ENCODE measurements around the gene FOXN3.
A peak's percentile ranks its signal among the peaks of the same experiment; 100 is the strongest.

FOXN3 gene

DNA sequence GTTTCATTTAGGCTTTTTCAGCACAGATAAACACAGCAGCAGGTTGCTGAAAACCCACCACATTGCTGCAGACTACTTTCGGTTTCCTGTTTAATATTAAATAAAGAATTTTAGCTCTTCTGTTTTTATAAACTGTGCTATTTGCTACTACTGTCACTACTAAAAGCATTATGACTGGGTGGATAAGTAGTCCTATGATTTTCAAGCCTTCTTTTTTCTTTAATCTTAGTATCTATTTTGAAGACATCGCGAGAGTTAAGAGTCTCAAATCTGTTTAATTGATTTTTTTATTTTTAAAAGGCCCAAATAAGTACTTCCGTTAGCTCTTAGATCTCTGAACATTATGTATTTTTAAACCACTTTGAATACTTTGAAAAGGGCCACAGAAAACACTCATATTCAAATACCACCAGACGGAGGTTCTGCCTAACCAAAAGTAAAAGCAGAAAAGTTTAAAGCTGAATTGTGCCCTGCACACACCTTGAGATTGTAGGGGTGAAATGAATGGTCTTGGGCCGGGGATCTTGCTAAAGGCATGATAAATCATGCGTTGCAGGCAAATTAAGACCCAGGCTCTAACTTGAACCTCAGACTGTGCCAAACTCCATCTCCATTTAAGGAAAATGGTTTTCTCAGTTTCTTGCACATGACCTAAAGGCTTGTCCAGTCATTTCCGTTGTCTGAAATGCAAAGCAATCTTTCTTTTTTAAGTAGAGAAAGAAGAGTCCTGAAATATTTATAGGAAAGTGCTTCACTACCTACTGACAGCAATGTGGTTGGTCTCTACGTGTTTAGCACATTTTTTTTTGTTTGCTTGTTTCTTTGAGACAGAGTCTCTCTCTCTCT lies 13.6 kb upstream of the FOXN3 start:
- no peak for DNase-seq

DNA sequence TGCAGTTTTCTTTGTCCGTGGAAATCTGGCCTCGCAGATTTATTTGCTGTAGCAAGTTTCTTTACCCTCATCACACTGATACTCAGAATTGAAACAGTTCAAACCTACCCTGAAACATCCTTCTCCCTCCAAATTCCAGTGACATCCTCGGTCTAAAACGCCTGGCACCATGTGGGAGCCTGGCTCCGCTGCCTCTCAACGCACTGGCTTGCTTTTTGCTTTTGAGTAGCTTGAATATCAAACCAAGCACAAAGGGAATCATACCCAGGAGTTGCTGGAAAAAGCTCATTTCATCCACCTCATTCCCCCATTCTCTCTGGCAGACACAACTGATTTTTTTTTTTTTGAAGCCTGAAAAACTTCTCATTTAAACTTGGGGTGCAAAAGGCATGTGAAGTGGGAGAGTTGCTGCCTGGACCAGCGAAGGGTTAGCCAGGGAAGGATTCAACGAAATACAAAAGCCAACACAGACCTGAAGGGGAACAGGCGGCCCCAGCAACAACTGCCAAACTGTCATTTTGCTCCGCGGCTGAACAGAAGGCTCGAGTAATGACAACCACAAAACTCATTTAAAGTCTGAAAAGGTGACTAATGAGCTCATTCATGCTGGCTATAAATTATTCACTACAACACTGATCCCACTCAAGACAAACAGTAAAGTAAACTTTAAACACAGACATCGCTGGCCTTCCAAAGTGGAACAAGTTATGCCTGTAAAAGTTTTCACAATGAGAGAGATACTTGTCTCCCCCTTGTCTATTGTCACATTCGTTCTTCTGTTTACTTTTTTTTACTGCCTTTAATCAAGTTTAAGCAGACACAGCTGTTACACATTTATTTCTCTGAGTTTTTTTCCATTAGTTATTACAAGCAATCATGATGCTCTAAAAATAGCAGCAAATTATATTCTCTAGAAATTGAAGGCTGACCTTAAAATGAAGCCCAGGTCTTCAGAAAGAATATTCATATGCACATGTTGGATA lies 12.5 kb upstream of the FOXN3 start:
- peak; percentile 67 for DNase-seq

DNA sequence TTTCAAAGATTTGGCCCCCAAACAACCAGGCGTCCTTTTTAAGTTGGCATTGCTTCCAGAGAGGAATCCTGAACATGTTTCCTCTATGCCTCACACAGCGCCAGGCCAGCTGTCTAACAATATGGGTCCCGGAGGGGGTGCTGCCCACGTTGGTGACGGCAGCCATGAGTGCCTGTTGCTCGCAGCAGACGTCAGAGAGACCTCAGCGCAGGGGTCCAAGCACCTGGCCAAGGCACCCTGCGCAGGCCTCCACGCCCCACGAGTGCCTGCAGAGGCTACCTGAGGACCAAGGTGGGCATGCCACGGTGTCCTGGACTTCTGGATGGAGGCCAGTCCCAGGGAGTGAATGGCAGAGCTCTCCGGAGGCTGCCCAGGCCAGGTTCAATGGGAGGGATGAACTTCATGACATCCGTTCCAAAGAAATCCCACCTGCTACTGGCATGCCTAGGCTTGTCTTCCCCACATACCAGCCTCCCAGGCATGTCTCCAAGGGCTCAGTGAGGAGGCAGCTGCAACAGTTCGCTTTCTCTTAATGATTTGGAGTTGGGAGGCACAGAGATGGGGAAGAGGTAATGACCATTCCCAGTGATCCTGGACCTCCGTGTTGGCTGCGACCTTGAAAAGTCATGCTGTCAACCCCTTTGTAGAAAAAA lies 11.6 kb upstream of the FOXN3 start:
- peak; percentile 41 for DNase-seq

DNA sequence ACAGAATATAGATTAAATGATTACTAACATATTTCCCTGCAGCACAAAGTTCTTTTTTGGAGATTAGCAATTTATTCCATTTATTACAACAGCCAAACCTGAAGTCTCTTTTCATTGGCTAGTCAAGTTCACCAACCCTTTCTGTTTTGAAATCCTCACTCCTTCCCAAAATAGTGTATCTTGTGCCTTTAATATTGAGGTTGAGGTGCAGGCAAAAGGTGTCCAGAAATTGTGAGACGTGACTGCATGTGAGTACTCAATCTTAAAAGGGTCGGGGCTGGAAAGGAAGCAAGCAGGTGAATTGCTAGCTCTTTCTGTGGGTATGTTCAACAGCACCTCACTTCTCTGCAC lies 11.1 kb upstream of the FOXN3 start:
- no peak for DNase-seq

DNA sequence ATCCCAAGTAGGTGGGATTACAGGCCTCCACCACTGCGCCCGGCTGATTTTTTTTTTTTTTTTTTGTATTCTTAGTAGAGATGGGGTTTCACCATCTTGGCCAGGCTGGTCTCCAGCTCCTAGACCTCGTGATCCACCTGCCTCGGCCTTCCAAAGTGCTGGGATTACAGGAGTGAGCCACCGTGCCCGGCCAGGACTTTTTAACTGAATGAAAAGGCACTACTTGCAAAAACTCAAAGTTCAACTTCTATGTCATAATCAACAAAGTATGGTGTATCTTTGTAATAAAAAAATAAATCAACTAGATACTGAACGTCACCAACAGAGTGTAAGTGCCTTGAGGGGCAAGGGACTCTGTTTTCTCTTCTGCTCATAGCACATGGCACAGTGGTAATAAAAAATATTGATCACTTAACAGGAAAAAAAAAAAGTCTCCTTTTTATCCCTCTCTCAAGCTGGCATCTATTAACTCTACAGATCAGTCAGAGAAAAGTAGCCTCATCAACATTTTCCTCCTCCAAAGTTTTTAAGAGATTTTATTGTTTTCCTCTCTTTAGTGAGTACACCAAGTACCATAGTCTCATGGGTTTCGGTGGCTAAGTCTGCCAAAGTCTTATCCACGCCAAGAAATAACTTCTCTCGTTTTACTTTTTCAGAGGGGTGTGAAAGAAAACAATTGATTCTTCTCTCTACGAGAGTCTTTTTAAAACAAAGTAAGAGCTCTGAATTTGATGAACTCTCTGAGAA lies 10.6 kb upstream of the FOXN3 start:
- DNase-seq: no peak

DNA sequence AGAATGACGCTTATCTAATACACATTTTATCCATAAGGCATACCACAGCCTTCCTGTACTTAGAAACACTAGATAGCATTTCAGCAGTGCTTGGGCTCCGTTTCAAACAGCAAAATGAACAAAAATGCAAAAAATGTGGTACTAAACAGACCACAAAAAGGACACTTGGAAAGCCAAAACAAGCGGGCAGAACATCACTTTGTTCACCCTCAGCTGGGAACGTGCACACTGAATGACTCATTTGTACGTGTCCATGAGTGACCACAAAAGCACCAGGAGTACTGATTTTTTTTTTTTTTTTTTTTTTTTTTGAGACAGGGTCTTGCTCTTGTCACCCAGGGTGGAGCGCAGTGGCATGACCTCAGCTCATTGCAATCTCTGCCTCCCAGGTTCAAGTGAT lies 8.9 kb upstream of the FOXN3 start:
- no peak for DNase-seq

DNA sequence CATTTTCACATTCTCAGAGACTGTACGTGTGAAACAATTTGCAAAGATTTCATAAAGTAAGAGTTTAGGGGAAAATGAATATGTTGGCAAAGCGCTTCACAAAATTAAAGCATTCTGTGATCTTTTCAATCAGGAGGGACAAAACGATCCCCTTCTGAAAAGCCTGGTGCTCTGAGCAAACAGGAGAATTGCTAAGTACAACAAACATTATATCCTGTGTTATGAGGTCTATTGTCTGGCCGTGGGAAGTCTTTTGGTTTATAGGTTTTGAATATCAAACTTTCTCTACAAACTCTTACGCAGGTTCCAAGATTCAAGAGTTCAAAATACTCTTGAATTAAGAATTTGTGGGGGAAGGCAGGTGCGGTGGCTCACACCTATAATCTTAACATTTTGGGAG lies 7.2 kb upstream of the FOXN3 start:
- no peak for DNase-seq

DNA sequence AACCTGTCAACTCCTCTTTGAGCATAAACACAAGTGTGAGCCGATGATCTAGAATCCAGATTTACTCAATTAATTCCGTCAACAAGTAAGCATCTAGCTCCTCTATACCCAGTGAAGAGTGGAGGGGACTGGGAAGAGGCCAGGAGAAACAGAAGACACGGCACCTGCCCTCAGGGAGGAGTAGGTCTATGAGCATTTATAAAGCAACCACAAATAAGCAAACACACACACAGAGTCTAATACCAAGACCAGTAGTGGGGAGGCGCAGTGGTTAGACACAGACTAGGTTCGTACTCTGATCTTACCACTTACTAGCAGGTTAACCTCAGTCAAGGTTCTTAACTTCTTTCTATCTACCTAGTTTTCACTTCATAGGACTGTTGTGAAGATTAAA lies 5.9 kb upstream of the FOXN3 start:
- no peak for DNase-seq

DNA sequence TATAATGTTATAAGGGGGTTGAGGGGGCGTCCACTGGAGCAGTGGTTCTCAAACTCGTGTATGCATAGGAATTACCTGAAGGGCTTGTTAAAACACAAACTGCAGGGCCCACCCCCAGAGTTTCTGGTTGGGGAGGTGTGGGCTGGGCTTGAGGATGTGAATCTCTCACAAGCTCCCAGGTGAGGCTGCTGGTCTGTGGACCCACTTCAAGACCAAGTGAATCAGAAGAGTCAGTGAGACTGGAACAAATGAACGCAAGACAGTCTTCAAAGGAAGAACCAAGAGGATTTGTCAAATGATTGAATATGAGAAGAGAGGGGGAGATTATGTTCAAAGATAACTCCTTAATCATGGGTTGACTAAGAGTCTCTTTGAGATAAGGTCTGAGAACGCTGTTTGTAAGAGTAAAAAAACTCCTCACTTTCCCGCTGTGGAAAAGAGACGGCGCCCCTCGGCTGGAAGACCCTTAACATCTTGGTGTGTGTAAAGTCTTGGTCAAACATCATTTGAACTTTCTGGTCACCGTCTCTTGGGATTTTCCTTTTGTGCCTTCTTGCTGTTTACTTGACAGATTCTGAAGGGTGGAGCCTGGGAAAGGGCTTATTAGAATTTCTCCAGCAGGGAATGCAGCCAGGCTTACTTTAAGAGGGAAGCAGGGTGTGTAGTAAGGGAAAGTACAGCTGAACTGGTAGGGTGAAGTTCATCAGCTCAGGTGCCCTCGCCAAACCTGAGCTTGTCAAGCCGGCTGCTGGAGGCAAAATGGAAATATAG lies 5.3 kb upstream of the FOXN3 start:
- no peak for DNase-seq

DNA sequence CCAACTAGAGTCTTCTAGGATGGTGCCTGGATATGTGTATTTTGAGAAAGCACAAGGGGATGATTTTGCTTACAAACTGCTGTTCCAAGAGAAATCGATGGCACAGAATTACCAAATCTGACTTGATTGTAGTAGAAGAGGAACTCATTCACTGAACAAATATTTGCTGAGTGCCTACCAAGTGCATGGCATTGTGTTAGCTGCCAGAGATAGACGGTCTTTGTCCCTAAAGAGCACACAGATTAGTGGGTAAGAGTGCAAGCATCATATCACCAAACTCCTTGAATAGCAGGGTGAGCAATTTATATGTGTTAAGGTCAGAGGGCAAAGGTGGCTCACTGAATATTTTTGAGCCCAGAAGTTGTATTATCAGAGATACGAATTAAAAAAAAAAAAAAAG lies 3.5 kb upstream of the FOXN3 start:
- DNase-seq: no peak

DNA sequence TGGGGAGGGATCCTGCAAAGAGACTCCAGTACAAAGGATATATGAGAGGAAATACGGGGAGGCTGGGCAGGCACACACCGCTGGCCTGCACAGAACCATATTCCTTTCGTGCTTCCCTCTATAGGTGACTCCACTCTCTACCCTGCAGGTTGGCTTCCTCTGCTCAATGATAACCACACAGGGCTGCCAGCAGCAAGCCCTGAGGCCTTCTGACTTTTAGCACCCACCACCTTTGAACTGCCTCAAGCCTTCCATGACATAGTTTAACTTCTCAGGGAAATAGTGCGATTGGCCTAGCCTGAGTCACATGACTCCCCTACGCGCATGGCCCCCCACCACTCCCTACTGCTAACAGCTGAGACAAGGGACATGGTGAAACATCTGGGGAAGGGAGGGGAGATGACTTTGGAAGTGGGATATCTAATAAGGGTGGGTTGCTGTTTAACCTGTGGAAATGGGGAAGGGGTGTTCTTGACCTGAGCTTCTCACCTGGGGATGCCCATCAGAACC lies 3.0 kb upstream of the FOXN3 start:
- no peak for DNase-seq

DNA sequence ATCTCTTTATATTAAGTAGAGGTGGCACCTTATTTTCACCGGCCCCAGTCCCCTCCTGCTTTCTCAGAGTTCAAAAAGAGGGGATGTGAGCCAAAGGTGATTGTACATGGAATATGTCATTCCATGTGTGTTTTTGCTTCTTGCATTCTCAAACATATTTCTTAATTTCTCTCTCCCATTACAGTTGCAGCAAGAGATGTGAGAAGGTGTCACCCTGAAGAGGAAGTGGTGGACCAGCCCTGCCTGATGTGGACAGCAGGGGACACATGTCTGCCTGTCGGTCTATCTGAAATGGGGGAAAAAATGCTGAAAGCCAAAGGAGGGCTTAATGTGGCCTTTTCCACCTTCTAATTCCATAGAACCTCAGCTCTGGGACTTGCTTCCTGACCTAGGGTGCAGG lies 1.9 kb upstream of the FOXN3 start:
- DNase-seq: no peak

DNA sequence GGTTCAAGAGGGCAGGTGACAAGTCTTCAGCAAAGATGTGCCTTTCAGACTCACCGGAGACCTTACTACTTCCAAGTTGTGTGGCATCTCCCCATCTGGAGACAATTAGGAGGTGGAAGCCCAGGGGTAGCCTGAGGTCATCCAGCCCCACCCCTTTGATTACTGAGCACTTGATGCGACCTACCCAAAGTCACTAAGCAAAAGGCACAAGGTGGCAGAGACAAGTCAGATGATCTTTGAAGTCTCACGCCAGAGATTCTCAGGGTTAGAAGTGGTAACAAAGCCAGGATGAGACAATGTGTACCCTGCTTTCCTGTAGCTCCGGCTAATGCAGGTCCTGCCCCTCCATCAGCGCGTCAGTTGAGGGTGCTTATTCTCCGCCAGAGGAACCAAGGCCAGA lies 1.4 kb upstream of the FOXN3 start:
- no peak for DNase-seq

DNA sequence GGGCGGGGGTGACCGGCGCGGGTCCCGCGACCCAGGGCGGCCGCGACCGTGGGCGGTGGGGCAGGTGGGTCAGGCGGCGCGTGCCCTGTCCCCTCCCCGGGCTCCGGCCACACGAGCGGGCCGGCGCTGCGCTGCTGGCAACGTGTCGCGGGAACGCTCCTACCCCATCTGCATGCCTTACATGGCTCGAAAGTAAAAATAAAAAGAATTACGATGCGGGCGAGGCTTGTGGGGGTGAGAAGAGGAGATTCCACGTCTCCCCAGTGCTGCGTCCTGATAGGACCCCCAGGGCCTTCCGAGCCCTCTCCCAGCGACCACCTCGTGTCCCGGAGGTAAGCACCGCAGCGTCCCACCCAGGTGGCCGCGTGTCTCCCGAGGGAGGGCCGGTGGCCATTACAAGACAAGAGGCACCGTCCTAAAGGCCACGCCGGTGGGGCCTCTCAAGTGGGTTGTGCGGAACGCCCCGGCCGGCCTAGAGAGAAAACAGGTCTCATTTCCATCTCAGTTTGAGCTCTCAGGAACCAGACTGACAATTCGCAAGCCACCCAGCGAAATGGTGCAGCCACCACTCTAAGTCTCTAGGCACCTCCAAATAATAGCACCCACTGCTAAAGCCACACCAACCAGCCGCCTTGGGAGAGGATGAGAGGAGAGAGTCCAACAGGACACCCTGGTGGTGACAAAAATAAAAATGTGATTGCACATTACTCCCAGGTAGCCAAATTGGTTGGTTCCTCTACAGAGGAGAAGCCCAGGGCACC lies 612 bp upstream of the FOXN3 start:
- no peak for DNase-seq

DNA sequence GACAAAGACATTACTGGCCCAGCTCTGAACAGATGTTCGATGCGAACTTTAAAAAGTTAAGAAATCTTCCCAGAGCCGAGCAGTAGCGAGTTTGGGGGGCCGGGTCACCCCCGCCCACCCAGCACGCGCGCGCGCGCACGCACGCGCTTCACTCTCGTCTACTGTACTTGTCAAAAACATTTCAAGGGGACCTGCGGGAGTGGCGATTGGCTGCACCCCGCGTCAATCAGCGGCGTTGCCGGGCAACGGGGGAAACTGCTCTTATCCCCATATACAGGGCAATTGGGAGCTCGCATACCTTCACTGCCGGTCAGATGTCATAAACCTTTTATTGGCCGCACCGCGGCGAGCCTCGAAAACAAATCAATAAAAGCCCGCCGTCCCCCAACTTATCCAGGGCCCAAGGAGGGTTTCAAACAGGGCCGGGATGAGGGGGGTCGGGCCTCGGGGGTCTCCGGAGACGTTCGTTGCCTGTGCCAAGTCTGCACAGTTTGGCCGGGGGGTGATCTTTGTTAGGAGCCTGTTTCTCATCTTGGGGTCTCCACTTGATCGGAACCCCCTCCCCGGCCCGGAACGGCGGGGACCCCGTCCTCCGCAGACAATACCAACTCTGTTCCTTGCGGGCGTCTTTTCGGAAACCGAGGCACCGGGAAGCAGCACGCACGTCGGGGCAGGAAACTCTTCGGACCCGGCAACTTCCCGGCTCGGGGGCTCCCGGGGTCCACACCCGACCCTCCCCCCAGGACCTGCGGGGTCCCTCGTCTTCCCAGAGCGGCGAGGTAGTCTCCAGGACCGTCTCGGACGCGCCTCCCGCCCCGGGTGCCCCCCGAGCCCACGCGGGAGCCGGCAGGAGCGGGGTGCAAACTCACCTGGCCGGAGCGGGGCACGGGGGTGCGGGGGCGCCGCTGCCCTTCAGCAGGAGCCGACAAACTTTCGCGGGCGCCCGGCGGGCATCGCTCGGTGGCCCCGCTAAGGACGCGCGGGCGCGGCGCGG lies 734 bp downstream of the FOXN3 start:
- peak; percentile 87 for DNase-seq

DNA sequence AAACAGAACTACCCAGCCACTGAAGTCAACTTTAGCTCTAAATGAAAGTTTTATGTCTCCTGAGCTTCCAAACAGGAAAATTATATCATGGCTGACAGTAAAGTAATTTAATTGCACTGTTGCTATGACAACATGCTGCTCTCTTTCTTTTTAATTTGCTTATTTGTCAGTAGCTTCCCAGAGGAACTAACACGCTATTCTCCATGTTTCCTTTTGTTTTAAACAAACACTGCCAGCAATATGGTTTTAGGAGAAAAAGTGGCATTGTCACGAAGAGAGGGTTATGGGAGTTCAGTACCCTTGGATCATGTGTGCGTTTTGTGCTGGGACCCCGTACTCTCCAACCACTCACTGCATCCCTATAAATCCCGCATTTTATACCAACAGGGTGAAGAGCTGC lies 1.9 kb downstream of the FOXN3 start:
- DNase-seq: no peak

DNA sequence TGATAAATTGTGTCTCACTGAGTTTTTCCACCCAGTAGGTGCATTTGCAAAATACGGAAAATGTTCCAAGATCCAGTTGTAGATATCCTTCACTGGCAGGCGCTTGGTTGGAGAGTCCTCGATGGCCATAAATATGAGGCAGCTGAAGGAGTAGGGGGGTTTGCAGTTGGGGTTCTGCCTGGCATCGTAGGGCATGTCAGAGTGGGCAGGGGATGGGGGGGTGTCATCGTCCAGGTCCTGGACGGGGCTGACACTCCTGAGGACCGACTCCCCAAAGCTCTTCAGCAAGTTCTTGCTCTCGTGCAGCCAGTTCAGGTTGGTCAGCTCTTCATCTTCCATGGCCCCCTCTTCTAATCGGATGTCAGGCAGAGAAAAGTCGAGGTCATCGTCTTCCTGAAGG lies 5.1 kb downstream of the FOXN3 start:
- no peak for DNase-seq

DNA sequence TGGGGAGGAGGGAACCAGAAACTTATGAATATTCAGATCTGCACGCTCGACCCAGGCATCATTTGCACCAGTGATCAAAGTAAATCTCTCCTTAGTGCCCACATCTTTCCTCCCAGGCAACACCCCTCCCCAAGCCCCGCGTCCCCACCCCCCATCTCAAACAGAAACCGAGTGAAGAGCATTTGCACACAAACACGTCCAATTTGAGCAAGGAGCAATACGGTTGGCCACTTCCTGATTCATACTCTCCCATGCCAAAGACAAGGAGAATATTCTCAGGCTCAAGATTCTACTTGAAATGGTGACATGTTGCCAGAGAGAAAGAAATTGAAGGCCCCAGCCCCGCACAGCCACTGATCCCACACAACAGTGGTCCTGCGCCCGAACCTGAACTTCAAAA lies 7.1 kb downstream of the FOXN3 start:
- no peak for DNase-seq

DNA sequence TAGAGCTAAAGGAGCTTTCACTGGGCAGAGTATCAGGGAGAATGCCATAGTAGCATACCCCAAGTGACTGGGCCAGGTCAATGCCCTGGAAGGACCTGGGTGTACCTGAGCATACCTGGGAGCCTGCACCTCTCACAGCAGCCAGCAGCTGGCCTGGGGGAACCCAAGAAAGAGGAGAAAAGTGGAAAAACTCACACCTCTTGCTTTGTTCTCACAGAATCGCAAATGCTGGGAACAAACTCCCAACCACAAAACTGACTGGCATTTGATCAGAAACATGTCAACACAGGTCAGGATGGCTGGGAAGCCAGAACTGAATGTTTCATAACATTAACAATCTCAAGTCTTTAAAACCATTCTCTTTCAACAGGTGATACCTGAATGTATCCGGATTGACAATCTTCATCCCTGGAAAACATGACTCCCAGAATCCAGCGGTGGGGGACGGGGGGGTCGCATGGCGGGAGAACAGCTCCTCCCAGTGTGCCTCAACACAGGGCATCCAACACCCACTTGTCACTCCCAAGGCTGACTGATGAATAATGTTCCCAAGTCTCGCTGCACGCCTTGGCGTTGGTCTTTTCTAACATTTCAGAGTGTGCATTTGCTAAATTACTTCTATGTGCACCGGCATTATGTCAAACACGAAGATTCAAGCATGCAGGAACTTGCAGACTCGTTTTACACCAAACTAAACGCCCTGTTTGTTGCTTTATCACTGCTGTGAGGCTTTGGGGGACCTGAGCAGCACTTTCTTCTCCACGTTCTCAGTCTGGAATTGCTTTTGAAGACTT lies 7.9 kb downstream of the FOXN3 start:
- DNase-seq: no peak

Data from NCI-H1417 treated with DMSO at 0.1 percent for 48 hours (cell line).